Activated CD4-positive, CD25-positive, alpha-beta regulatory T cell (primary cell): ENCODE measurements around the gene SLC27A2.
"Not testable (repeated sequence)": the region's sequence is repeated elsewhere in the genome, so short reads cannot be mapped to it uniquely, and the experiment has no call there.

Experiments used
- DNase-seq, 4 experiments: peaks; one replicate each; lab custom pipeline; 2025; lab: John Stamatoyannopoulos, UW

SLC27A2 gene

DNA sequence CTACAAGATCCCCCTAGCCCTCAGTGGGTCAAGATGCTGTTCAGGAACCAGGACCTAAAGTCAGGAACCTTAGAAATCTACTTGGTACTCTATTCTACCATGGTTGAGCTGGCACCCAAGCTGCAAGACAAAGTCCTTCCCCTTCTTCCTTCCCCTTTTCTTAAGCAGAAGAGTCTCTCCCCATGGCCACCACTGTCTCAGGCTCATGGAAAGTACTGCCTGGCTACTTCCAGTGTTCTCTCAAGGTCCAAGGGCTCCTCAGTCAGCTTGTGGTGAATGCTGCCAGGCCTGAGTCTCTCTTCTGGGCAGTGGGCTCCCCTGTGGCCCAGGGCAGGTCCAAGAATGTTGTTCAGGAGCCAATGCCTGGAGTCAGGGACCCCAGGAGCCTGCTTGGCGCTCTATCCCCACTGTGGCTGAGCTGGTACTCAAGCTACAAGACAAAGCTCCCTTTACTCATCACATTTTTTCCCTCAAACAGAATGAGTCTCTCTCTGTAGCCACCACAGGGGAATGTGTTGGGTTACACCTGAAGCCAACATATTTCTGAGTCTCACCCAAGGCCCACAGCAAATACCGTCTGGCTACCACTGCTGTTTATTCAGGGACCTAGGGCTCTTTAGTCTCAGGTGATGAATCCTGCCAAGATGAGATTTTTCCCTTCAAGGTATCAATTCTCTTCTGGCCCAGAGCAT is 18.1 kb upstream of the SLC27A2 start:
- no peak for DNase-seq

- DNase-seq, result no peak
Measured at GRCh38 chr15:50164458-50164857, 17.5 kb upstream of the SLC27A2 start.

DNA sequence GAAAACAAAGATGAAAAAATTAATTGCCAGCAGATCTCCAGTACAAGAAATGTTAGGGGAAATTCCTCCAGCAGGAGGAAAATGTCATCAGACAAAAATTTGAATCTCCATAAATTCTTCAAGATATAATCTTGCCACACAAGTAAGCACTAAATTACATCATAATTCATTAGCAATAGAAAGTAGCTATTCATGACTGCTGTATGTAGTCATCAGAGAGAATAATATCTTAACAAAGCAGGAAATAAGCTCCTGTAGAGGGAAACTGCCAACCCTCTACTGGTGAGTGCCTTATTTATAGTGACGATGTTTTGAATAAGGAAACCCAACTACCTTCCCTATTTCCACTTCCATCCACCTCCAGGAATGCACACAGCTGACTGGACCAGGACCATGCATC is 15.8 kb upstream of the SLC27A2 start:
- DNase-seq, result no peak

DNA sequence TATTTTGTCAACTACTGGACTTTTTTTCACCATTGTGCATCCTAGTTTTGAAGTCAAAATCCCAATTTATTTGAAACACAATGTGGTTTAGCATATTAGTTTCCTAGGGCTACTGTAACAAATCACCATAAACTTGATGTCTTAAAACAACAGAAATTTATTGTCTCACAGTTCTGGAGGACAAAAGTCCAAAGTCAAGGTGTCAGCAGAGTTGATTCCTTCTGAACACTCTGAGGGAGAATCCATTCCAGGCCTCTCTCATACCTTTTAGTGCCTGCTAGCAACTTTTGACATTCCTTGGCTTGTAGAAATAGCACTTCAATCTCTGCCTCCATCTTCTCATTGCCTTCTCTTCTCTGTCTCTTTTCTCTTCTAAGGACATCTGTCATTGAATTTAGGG is 14.9 kb upstream of the SLC27A2 start:
- no peak for DNase-seq

DNA sequence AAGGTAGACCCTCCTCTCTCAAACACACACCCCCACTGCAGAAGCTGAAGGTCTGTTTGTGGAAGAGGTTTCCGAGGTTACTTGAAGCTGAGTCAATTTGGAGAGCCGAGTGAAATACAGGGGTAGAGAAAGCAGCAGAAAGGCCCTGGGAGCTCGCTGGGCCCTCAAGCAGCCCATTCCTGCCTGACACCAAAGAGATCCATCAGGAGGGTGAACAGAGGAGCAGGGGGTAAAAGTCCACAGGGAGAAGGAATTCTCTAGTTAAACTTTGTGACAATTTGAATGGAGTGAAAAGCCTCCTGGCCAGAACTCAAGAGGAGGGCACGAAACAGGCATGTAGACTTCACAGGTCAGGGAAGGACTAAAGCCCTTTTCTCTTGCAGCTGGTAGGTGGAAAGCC is 13.6 kb upstream of the SLC27A2 start:
- no peak for DNase-seq

DNA sequence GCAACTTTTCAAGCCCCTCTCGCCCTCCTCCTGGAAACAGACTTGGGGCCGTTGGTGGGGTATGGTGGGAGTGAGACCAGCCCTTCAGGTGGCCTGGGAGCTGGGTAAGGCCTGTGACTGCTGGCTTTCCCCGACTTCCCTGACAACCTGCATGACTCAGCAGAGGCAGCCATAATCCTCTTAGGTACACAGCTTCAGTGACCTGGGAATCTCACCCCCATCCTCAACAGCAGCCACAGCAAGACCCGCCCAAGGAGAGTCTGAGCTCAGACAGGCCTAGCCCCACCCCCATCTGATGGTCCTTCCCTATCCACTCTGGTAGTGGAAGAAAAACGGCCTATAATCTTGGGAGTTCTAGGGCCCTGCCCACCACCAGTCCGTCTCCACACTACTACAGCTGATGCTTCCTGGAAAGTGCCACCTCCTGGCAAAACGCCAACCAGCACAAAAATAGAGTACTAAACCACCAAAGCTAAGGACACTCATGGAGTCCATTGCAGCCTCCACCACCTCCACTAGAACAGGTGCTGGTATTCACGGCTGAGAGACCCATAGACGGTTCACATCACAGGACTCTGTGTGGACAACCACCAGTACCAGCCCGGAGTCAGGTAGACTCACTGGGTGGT is 13.1 kb upstream of the SLC27A2 start:
- DNase-seq, result no peak

- not testable (repeated sequence) for DNase-seq
Measured at GRCh38 chr15:50172360-50172895, 9.6 kb upstream of the SLC27A2 start.

DNA sequence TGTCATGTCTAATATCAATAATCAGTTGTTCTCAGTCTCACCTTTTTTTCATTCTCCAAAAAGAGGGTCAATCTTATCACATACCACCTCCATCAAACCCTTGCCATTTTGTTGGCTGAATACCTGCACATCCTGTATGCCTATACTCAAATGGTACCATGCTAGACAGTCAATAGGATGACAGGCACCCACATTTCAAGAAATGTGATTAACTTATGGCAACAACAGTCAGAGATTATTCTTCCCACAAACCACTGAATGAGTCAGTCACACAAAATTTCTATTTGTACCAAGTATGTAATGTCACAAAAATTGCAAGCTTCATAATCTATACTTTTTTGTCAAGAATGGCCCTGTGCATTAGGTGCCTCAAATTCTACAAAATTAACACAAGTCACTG is 5.1 kb upstream of the SLC27A2 start:
- DNase-seq, result no peak

GRCh38 chr15:50180091-50180490 is 1.9 kb upstream of the SLC27A2 start:
- DNase-seq, result no peak

GRCh38 chr15:50180582-50180981 is 1.4 kb upstream of the SLC27A2 start:
- DNase-seq, result no peak

- no peak for DNase-seq
Measured at GRCh38 chr15:50181201-50181968, 611 bp upstream of the SLC27A2 start.

DNA sequence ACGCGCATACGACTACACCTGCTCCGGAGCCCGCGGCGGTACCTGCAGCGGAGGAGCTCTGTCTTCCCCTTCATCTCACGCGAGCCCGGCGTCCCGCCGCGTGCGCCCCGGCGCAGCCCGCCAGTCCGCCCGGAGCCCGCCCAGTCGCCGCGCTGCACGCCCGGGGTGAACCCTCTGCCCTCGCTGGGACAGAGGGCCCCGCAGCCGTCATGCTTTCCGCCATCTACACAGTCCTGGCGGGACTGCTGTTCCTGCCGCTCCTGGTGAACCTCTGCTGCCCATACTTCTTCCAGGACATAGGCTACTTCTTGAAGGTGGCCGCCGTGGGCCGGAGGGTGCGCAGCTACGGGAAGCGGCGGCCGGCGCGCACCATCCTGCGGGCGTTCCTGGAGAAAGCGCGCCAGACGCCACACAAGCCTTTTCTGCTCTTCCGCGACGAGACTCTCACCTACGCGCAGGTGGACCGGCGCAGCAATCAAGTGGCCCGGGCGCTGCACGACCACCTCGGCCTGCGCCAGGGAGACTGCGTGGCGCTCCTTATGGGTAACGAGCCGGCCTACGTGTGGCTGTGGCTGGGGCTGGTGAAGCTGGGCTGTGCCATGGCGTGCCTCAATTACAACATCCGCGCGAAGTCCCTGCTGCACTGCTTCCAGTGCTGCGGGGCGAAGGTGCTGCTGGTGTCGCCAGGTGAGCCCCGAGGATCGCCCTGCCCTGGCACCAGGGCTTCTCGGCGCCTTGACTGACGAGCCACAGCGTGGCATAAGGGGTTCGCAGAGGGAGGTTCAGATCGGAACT is 420 bp downstream of the SLC27A2 start:
- DNase-seq, result peak in 2 of 4 experiments; percentile 4 to 29

DNA sequence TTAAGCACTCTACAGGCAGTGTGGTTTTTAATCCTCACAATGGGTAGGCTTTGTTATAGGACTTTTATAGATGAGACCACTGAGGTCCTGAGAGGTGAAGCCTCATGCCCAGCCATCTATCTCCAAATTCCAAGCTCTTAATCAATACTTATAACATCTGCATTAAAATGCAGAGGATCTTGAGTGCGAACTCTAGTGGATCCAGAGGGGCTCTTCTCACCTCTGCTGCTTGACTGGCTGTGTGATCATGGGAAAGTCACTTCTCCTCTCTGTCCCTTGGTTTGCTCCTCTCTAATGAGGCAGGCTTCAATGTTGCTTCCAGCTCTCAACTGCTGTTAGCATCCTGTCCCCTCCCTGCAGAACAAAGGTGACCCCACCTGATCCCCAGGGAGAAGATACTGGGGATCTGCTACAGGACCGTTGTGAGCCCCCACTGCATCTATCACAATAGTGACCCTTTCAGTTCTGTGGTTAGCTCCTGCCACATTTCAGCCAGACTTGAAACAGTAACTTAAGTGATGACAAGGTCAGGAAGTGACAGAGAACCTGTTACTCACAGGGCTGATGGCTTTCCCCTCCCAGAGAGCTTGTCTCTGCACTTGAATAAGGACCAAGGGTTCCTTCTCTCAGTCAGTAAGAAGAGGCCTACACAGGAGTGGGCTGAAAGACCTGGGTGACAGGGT is 1.3 kb downstream of the SLC27A2 start:
- DNase-seq, result no peak

DNA sequence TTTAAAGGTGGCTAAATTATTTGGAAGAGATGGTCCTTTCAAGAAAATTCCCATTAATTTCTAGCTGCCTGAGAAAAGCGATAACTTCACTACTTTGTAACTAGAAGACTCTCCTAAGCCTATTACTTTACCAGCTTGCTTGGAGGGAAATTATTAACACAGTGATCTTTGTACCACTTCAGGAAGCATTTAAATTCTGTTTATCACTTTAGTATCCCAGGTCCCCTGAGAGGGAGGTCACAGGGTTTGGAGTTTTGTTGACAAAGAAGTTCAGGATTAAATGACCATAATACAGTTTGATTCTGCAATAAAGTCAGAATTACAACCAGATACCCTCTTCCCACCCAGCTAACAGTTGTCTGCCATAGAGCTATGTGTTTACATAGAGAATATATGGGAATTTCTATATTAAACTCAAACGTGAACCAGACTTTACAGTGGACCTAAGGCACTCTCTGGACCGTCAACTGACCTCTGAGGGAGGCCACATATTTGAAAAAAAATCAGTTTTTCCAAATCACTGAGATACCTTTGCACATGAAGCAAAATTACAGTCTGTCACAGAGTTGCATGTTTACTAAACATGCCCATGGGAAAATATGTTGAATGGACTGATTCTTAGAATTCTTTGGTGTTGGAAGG is 3.0 kb downstream of the SLC27A2 start:
- no peak for DNase-seq

DNA sequence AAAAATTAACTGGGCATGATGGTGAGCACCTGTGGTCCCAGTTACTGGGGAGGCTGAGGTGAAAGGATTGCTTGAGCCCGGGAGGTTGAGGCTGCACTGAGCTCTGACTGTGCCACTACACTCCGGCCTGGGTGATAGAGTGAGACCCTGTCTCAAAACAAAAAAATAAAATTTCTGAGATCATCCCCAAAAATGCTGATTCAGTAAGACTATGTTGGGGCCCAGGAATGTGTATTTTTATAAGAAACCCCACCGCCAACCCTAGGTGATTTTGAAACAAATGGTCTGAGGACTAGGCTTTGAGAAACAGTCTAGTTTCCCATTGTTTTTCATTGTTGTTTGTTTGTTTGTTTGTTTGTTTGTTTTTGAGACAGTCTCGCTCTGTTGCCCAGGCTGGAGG is 4.1 kb downstream of the SLC27A2 start:
- DNase-seq, result no peak

DNA sequence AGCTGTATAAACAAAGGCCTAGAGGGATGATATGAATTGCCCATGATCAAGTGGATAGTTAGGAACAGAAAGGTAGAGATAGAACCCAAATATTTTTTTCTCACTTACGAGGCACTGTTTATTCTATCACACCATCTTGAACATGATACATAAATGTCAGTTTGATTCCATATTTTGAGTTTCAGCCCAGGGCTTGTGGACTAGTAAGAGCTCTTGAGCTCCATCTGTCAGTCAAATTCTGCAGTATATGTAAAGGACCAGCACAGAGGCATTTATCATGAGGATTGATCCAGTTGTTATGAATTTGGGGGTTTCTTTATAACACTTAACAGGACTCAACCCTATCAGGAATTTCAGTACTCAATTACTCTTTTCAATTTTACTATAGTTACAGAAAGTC is 4.8 kb downstream of the SLC27A2 start:
- DNase-seq, result no peak

DNA sequence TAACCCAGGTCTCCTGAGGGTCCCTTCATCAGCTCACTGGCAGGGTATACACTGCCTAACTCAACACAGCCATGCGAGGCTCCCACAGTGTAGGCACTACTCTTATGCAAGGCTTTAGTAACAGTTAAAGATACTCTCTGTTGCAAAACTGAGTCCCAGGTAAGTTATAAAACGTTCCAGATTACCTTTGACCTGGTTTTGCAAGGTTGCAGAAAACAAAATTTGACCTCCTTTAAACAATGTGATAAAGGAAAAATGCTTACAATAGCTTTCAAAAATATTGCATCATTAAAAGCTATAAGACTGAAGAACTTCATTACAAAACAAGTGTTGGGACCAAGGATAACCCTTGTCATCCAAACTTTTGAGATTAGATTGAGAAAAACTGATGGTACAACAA is 5.5 kb downstream of the SLC27A2 start:
- no peak for DNase-seq

GRCh38 chr15:50187997-50188396 is 6.0 kb downstream of the SLC27A2 start:
- no peak for DNase-seq

GRCh38 chr15:50188793-50189192 is 6.8 kb downstream of the SLC27A2 start:
- DNase-seq, result not testable (repeated sequence)

- no peak for DNase-seq
Measured at GRCh38 chr15:50189633-50190032, 7.6 kb downstream of the SLC27A2 start.

DNA sequence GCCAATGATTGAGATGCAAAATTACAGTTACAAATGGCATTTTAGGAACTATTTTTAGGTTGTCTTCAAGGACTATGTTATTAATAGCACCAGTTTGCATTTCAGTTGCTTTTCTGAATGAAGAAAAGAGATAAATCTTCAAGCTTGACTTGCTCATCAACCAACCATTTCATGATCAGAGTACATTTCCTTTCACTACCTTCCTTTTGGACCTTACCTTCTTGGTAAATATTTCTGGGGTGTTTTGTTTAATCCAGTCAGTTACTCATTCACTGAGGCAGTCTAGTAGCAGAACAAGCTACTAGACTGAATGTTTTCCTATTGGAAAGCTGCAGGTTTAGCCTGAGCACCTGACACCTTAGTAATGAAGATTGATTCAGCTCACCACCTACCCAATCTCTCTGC is 8.2 kb downstream of the SLC27A2 start:
- DNase-seq, result no peak
